ENCODE measurements around the gene BFSP1.

BFSP1 gene

DNA sequence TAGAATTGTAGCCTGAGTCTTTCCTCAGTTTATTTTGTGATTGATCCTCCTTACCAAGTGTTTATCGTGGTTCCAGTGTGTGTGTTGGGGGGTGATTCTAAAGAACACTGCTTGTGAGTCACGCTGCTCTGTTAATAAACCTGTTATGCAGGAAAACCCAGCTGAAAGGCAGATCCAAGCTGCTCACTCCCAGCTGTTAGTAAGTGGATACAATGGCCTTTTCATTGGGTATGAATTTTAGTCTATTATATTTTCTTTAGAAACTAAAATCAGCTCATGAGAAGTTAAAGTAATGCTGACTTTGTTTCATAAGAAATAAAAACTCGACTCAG lies 26.5 kb upstream of the BFSP1 start:
- DNase-seq (ENCODE audit: low spot score) = no peak

DNA sequence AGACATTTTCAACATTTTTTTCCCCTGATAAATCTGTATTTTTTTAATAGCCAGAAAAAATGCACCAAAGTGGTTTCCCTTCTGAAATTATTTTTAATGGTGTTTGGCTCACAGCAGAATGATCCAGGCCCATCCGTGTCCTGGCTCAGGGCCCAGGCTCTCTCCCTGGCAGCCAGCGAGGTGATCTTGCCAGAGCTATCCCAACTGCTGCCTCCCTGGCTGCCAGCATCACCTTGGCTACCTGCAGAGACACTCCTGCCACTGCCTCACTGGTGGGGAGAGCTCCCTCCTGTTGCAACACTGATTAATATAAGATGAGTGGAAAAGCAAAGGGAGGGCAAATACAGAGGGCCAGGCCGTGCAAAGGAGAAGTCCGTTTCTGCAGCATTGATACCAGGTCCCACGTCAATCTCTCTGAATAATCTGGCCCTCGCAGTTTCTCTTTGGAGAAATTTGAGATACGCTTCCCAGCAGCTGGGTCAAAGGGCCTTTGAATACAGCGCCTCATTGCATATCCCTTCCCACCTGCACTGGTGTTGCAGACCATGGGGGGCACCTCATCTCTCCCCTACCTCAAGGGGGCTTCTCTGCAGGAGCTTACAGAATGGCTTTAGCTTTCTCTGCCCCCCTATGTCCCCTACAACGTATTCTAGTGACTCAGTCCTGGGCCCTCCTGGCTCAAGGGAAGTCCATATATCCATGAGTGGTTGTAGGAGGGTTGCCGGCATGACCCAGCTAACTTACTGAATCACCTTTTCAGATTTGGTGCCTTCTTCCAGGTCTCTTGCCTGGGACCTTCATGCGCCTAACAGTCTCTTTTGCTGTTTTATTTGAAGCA lies 25.9 kb upstream of the BFSP1 start:
- no peak for DNase-seq (ENCODE audit: low spot score)

DNA sequence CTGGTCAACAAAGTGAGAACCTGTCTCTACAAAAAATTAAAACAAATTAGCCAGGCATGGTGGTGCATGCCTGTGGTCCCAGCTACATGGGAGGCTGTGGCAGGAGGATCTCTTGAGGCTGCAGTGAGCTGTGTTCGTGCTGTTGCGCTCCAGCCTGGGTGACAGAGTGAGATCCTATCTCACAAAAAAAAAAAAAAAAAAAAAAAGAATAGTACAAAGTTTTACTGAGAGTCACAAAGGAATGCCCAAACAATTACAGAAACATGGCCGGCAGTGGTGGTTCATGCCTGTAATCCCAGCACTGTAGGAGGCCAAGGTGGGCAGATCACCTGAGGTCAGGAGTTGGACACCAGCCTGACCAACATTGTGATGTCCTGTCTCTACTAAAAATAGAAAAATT lies 23.9 kb upstream of the BFSP1 start:
- DNase-seq (ENCODE audit: low spot score) = no peak

DNA sequence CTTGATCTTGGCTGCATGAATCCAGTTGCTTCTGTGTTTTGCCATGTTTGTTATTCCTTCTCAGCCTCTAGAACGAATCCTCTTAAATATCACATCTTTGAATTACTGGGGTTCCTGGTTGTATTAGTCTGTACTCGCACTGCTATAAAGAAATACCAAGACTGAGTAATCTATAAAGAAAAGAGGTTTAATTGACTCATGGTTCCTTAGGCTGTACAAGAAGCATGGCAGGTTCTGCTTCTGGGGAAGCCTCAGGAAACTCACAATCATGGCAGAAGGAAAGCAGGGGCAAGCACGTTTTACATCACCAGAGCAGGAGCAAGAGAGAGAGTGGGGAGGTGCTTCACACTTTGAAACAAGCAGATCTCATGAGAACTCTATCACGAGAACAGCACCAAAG lies 18.0 kb upstream of the BFSP1 start:
- DNase-seq (ENCODE audit: low spot score) = no peak

DNA sequence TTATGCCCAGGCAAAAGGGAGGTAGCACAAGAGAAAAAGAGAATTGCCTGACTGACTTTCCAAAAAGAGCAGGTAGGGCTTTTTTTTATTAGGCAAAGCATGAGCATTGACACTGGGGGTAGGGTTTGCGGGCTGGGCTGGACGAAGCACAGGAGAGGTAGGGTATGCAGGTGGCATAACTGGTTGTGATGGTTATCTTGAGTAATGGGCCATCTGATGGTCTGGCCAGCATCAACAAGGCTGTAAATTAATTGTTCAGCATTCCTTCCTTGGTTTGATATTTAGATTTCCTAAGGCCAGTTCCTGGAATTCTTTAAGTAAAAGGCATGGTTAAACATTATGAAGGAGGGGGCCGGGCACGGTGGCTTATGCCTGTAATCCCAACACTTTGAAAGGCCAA lies 13.9 kb upstream of the BFSP1 start:
- DNase-seq (ENCODE audit: low spot score) = no peak

DNA sequence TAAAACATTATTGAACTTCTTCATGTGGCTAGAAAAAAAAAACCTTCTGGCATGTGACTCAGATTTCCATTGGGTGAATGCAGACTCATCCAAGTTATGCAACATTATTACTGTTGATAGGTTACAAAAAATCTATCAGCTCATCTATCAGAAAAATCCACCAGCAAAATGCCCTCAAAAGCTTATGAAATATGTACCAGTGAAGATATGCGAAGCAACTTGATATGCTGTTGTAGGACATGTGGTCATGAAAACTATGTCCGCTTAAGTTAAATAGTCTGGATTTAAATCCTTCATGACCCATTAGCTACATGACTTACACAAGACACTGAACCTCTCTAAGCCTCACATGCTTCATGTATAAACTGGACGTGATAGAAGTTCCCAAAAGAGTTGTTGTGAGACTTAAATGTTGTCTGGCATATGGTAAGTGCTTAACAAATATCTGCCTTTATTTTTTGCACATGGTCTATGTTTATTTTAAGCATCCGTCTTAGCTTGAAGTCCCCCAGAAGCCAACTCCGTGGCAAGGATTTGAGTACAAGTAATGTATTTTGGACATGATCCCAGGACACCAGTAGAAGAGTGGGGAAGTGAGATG lies 12.5 kb upstream of the BFSP1 start:
- no peak for DNase-seq (ENCODE audit: low spot score)

DNA sequence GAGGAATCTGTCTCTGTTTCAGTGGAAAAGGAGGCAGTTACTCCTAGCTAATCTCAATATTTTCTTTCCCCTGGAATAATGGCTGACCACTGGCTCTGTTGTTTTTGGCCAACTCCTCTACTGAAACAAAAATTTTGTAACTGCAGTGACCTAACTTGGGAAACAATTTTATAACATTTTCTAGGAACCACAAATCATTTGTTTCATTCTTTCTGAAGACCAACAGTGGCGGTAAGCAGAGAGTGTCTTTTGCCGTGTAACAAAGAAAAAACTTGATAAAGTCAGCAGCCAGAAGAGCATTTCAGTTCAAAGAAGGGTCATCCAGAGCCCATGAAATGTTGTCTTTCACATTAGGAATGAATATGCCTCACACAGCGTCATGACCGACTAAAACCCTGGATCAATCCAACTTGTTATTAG lies 11.8 kb upstream of the BFSP1 start:
- no peak for DNase-seq (ENCODE audit: low spot score)

DNA sequence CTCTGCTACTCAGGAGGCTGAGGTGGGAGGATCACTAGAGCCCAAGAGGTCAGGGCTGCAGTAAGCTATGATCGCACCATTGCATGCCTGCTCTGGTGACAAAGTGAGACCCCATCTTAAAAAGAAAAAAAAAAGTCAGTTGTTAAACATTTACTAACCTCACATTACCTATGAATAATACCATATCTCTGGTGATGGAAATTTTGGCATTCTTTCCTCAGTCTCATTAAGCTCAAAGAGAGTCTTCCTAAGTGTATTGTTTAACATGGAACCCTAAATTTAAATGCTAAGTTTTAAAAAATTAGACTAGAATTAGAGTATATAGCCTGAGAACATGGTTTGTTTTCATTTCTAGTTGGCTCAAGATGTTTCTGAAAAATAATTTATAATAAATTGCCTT lies 11.3 kb upstream of the BFSP1 start:
- no peak for DNase-seq (ENCODE audit: low spot score)

DNA sequence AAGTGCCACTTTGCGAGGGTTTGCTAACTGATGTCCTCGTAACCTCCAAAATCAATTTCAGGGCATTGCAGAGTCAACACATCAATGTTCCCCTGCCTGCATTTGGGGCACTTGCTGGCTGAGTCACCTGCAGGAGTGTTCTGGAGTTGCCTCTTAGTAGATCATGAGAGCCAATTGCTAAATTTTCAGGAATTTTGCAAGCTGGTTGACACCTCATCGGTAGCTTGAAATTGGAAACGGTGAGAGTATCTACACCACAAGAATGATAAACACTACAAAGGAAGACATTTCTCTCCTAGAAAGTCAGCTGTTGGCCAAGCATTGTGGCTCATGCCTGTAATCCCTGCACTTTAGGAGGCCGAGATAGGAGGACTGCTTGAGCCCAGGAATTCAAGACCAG lies 10.8 kb upstream of the BFSP1 start:
- no peak for DNase-seq (ENCODE audit: low spot score)

DNA sequence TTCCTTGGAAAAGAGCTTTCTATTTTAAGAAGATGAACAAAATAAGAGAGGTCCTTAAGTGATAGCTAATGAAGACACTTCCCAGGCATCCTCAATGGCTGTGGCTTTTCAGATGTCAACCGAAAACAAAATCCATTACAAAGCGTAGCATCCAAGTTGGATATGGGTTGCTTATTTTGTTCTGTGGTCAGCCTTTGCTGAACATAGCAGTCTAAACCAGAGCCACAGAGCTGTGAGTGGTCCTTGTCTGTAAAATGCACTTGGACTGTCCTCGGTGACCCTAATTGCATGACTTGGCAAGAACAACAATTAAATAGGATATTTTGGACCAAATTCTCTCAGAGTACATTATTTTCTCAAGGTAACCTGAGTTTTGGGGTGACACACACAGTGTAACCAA lies 10.4 kb upstream of the BFSP1 start:
- no peak for DNase-seq (ENCODE audit: low spot score)

DNA sequence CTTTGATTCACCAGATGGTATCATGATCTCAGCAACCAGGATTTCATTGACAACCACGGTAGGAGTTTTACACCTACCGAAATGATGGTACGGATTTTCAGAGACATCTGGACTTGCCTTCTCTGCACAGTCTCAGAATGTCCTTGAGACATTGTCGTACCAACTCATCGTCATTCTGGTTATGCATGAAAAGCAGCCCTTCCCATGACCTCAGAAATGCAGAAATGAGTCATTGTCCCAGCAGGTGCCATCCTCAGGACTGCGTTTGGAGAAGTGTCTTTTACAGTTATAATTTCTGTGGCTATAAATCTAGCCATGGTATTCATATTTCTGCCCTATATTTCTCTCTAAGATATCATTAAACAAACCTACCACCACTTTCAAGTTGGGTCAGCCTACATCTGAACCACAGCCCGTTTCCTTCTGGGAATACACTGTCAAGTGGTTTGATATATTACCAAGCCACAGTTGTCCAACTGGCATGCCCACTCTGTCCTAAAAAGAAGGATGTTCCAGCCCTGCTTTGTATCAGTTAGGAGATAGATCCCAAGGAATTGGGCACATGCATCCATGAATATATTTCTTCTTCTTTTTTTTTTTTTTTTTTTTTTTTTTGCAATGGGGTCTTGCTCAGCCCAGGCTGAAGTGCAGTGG lies 7.5 kb upstream of the BFSP1 start:
- no peak for DNase-seq (ENCODE audit: low spot score)

DNA sequence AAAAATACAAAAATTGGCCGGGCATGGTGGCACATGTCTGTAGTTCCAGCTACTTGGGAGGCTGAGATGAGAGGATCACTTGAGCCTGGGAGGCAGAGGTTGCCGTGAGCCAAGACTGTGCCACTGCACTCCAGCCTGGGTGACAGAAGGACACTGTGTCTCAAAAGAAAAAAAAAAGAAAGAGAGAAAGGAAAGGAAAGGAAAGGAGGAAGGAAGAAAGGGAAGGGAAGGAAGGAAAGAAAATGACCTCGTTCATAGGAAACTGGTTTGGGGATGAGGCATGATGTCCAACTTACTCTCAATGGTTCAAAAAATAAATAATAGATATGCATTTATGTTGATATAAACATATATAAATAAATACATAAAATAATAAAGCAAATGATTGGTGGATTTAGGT lies 6.8 kb upstream of the BFSP1 start:
- no peak for DNase-seq (ENCODE audit: low spot score)

DNA sequence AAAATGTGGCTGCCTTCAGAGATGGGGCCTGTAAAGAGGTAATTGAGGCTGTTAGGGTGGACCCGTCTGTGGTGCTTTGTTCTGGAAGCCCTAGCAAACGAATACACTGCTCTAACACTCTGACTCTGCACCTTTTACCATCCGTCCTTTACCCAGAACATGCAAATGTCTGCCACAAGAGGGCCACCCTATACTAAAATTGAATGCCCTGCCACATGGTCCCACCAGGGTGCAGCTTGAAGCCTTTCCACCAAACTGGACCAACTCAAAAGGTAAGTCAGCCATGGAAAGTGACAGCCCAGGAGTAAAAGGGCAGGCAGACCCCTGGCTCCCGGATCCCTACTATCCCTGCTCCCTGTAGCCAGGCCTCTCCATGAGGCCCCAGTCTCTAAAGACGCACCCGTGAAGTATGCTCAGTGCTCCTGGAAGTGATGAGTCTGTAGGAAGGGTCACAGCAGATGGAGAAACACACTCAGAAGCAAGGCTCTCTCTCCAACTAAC lies 5.8 kb upstream of the BFSP1 start:
- peak; percentile 80 for DNase-seq (ENCODE audit: low spot score)

DNA sequence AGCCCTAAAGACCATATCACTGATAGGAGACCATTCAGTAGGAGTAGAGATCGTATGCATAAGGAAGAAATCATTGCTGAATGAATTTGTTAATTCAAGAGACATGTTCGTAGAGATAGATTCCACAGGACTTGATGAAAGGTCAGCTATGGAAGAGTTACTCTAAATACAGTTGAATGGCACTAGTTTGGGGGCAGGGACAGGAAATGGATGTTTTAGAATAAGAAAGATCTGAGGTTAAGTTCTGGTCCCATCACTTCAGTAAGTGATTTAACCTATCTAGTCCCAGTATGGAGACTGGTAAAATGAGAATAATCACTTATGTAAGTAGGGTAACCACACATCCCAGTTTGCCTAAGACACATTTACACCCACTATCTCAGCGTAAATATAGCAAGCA lies 2.9 kb upstream of the BFSP1 start:
- DNase-seq (ENCODE audit: low spot score) = no peak

DNA sequence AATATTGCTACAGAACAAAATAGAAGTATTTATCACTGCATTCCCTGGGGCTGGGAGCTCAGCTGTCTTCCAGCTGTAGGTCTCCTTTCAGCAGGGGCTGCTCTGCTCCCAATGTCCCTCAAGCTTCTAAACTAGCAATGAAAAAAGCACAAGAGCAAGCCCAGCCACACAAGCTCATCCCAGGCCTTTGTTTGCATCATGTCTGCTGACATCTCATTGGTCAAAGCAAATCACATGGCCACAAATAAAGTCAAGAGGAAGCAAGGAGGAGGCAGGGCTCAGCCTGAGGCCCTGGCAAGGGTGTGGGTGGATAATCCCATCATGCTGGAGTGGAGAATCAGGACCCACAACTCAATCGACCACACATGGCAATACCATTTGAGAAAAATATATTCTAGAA lies 2.2 kb upstream of the BFSP1 start:
- DNase-seq (ENCODE audit: low spot score) = peak; percentile 69

DNA sequence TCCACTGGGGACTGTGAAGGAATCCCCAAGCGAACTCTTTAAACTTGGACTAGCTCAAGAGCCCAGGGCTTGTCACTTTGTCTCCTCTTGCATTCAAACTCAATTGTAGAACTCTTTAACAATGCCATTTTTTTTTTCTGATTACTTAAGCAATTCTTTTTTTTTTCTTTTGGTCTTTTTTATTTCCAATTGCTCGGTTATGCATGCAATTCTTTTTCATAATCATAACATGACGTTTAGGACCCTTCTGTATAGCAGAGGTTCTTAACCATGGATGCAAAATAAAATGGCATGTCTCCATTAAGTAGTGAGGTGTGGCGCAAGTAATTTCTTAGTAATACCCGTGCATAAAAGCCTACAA lies 466 bp upstream of the BFSP1 start:
- DNase-seq (ENCODE audit: low spot score) = no peak

DNA sequence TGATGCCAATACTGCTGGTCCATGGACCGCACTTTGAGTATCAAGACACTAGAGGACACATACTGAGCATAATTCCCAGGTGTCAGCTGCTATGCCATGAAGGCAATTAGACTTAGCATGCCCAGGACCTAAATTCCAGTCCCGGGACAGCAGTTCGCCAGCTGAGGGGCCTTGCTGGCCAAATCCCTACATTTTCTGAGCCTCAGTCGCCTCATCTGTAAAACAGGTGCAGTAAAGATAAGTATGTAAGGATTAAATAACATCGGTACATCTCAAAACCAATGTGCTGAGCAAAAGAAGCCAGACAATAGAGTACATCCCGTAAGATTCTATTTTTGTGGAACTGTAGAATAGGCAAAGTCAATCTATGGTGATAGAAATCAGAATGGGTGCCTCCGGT lies 1.0 kb downstream of the BFSP1 start:
- DNase-seq (ENCODE audit: low spot score) = no peak

DNA sequence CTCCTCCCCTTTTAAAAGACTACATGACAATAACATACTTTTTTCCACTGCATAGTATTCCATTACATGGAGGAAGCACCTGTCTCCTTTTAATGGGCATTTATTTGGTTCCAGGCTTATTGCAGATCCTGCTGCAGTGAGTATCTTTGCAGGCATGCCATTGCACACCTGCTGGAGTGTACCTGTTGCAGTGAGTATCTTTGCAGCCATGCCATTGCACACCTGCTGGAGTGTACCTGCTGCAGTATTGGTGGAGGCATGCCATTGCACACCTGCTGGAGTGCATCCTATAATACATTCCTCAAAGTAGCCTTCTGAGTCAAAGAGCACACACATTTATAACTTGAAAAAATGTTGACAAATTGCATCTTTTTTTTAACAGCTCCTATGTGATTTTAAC lies 1.6 kb downstream of the BFSP1 start:
- no peak for DNase-seq (ENCODE audit: low spot score)

DNA sequence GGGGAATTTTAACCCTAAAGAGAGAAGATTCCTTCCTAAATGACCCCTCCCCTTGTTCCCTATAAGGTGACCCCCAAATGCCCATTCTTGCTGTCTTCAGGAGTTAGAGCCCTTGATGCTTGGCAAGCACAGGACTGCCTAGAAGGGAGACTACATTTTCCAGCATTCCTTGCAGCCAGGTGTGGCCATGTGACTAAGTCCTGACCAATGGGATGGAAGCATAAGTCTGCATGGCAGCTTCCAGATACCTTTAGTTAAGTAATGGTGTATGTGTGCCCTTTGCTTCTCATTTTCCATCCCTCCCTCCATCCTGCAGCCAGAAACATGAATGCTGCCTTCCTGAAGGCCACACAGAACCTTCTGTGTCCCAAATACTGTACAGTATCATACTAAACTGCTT lies 5.5 kb downstream of the BFSP1 start:
- DNase-seq (ENCODE audit: low spot score) = no peak

DNA sequence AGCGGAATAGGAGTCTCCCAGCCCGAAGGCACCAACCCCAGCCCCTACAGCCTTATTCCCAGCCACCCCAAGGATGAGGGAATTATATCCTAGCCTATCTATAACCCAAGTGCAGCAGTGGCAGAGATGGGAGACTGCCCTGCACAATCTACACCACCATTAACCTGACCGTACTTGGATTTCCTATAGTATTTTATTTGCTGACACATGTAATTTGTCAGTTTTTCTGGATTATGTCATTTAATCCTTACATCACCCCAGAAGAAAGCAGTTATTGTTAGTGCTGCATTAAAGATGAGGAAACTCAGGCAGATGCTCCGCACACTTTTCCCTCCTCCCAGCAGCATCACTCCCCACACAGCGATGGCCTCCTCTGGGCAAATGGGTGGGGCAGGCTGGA lies 6.0 kb downstream of the BFSP1 start:
- DNase-seq (ENCODE audit: low spot score) = no peak

DNA sequence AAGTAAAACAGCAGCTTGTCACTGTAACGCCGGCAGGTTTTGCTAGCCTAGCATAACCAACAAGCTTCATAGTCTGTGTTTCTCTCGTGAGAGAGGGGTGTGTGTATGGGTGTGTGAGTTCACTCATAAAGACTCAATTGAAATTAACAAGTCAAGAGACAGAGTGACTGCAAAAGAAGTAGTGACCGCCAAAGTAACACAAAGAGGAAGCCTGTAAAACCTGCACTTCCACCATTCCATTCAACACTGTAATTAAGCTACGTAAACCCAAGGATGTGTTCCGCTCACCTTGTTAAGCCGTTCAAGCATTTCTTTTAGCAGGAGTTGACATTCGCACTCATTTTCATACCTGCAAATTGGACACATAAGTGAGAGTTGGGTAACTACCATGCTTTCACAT lies 6.6 kb downstream of the BFSP1 start:
- no peak for DNase-seq (ENCODE audit: low spot score)

DNA sequence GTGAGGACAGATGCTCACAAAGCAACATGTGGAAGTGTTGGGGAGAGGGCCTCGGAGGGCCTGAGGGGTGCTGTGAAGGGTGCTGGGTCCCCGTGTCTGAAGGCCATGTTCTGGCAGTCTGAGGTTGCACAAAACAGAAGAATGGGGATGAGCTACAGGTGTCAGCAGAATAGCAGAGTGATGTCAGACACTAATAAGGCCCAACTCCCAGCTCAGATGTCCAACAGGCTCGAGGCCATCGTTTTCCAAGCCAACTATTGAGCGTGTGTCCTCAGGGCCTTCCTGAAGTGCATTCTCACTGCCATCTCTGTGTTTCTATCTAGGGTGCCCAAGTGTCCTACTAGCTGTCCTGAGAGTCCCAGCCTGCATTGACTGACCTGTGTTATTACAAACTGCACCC lies 7.9 kb downstream of the BFSP1 start:
- DNase-seq (ENCODE audit: low spot score) = no peak

DNA sequence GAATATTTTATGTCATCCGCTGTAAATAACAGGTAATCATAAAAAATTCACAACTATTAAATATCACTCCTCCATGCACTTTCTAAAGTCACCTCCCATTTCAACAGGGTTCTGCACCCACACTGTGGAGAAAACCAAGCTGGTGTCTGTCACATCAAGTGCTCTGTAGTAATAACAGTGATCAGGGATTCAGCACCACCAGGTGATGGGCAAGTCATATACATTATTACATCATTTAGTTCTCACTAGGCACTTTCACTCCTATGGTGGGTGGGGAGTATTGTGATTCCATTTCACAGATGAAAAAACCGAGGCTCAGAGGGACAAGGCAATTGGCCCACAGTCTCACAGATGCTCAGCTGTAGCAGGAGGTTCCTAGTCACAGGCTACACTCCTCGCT lies 8.7 kb downstream of the BFSP1 start:
- no peak for DNase-seq (ENCODE audit: low spot score)

DNA sequence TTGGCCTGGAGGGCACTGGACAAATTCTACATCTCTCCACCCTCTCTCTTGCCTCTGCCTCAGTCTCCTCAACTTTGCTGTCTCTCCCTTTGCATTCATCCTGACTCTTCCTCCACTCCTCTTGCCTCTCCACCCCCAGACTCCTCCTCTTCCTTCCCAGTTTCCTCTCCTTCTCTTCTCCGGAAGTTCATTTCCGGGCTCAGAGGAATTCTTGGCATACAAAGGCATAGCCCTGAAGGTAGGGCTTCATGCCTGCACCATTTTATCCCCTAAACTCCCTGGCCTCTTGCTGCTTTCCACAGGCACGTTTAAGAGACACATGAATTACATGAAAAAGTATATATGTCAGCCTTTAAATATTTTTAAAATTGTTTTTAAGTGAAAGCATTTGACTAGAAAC lies 10.6 kb downstream of the BFSP1 start:
- DNase-seq (ENCODE audit: low spot score) = no peak
